ENCODE measurements around the gene CRNKL1.
A peak's percentile ranks its signal among the peaks of the same experiment; 100 is the strongest.

The CRNKL1 gene

GRCh38 chr20:20063941-20064702, 11.9 kb upstream of the CRNKL1 start:
- no peak for DNase-seq (ENCODE audit: low read depth)

GRCh38 chr20:20060234-20060998, 8.2 kb upstream of the CRNKL1 start:
- DNase-seq (ENCODE audit: low read depth): no peak

- no peak for DNase-seq (ENCODE audit: low read depth)
Observed at GRCh38 chr20:20051767-20052073, 546 bp downstream of the CRNKL1 start.

GRCh38 chr20:20039752-20040387, 12.4 kb downstream of the CRNKL1 start:
- DNase-seq (ENCODE audit: low read depth): no peak

- no peak for DNase-seq (ENCODE audit: low read depth)
Observed at GRCh38 chr20:20038586-20038985, 13.7 kb downstream of the CRNKL1 start.

- no peak for DNase-seq (ENCODE audit: low read depth)
Observed at GRCh38 chr20:20037960-20038359, 14.3 kb downstream of the CRNKL1 start.

- DNase-seq (ENCODE audit: low read depth): no peak
Observed at GRCh38 chr20:20036756-20037155, 15.5 kb downstream of the CRNKL1 start.

- no peak for DNase-seq (ENCODE audit: low read depth)
Observed at GRCh38 chr20:20034486-20034885, 17.8 kb downstream of the CRNKL1 start.

- no peak for DNase-seq (ENCODE audit: low read depth)
Observed at GRCh38 chr20:20031790-20032189, 20.5 kb downstream of the CRNKL1 start.

- DNase-seq (ENCODE audit: low read depth): no peak
Observed at GRCh38 chr20:20027284-20027683, 25.0 kb downstream of the CRNKL1 start.

GRCh38 chr20:20024942-20025341, 27.3 kb downstream of the CRNKL1 start:
- no peak for DNase-seq (ENCODE audit: low read depth)

- no peak for DNase-seq (ENCODE audit: low read depth)
Observed at GRCh38 chr20:20023395-20023794, 28.9 kb downstream of the CRNKL1 start.

- DNase-seq (ENCODE audit: low read depth): no peak
Observed at GRCh38 chr20:20022498-20022897, 29.8 kb downstream of the CRNKL1 start.

- DNase-seq (ENCODE audit: low read depth): no peak
Observed at GRCh38 chr20:20021835-20022234, 30.4 kb downstream of the CRNKL1 start.

GRCh38 chr20:20020908-20021307, 31.4 kb downstream of the CRNKL1 start:
- no peak for DNase-seq (ENCODE audit: low read depth)

GRCh38 chr20:20019123-20019522, 33.1 kb downstream of the CRNKL1 start:
- no peak for DNase-seq (ENCODE audit: low read depth)

GRCh38 chr20:20018366-20018765, 33.9 kb downstream of the CRNKL1 start:
- no peak for DNase-seq (ENCODE audit: low read depth)

- DNase-seq (ENCODE audit: low read depth): no peak
Observed at GRCh38 chr20:20017844-20018185, 34.5 kb downstream of the CRNKL1 start.

- DNase-seq (ENCODE audit: low read depth): peak; percentile 80
Observed at GRCh38 chr20:20017001-20017843, 35.0 kb downstream of the CRNKL1 start, which contains the start of gene NAA20. NAA20 (plus strand) TSS chr20:20017362; CDS start chr20:20017397, 35 bp downstream.

GRCh38 chr20:20014659-20015058, 37.6 kb downstream of the CRNKL1 start:
- no peak for DNase-seq (ENCODE audit: low read depth)

GRCh38 chr20:20012541-20012940, 39.7 kb downstream of the CRNKL1 start:
- no peak for DNase-seq (ENCODE audit: low read depth)

Data from stromal cell of bone marrow (primary cell).